Heart right ventricle (tissue), 16 donors: ENCODE data around the gene MTCL1. TPM values are rescaled to one million over a fixed set of nuclear protein-coding genes. Genes with fewer than 3 reads are reported as not detected.

Experiments
- ATAC-seq, 8 donors: fragments of 200-7000 bp; cut with Tn5 transposase; one replicate each; pipeline ENCODE4 v1.9.1; 2020; ENCODE audit warnings: mild to moderate bottlenecking in 8 of 8, moderate library complexity in 8 of 8, moderate number of reproducible peaks in 1 of 8
- DNase-seq, 2 donors: peaks; one replicate each; pipeline ENCODE4 v3.0.0-alpha.2; 2020
- H3K27ac ChIP-seq, 10 donors: fragments of 200-600 bp; sonication (generic) in 2 of 10; one replicate each; pipeline versions ENCODE4 v1.5.0 to v1.8.0; 2020 to 2022; ENCODE audit warnings: mild to moderate bottlenecking in 3 of 10
- H3K27me3 ChIP-seq, 7 donors: fragments of 200-600 bp; one replicate each; pipeline ENCODE4 v1.8.0; 2021 to 2022; ENCODE audit warnings: mild to moderate bottlenecking in 2 of 7
- H3K36me3 ChIP-seq, 9 donors: fragments of 200-600 bp; sonication (generic) in 1 of 9; one replicate each; pipeline versions ENCODE4 v1.5.0 to v1.8.0; 2020 to 2022; ENCODE audit warnings: mild to moderate bottlenecking in 2 of 9
- H3K4me1 ChIP-seq, 9 donors: fragments of 200-600 bp; sonication (generic) in 1 of 9; one replicate each; pipeline versions ENCODE4 v1.5.0 to v1.8.0; 2020 to 2022; ENCODE audit warnings: mild to moderate bottlenecking in 4 of 9
- H3K4me3 ChIP-seq, 10 donors: fragments of 200-600 bp; sonication (generic) in 2 of 10; one replicate each; pipeline versions ENCODE4 v1.5.0 to v1.8.0; 2020 to 2022; ENCODE audit warnings: mild to moderate bottlenecking in 7 of 10, moderate library complexity in 2 of 10
- H3K9me3 ChIP-seq, 11 donors: fragments of 200-600 bp in 10 of 11; sonication (generic) in 2 of 11; one replicate each; pipeline versions ENCODE4 v1.5.0 to v1.8.0; 2013 to 2022; ENCODE audit warnings: mild to moderate bottlenecking in 2 of 11, control low read depth in 1 of 11, moderate library complexity in 1 of 11
- WGBS, 2 donors: extraction: QIAGEN DNeasy Blood & Tissue Kit; methylation state at CpG; one replicate each; pipeline ENCODE4 v1.1.7; 2013; ENCODE audit warnings: inconsistent platforms in 1 of 2; 5-methylcytosine and 5-hydroxymethylcytosine counted together
- intact Hi-C, 10 donors: fragments of 100-400 bp; cut with DNase I; formaldehyde crosslinking; loops; one replicate each; pipeline versions ENCODE4 v1.11.1 to v1.14.2; 2022
- polyA plus RNA-seq, 2 donors: library from polyadenylated mRNA; stranded (reverse); fragments of 200-250 nt; gene quantifications; one replicate each; pipeline ENCODE4 v1.2.3, GENCODE V29; 2013
- total RNA-seq, 10 donors: library from RNA; stranded (reverse); fragmentation: NEBNext Ultra II Directional in 3 of 10; extraction: Animal tissue kit (Norgen Biotek cat#: 25700) in 3 of 10; gene quantifications; one replicate each; pipeline versions ENCODE4 v1.2.1 to v1.2.4, GENCODE V29; 2021 to 2023
- TF ChIP-seq, protein P1 (sequence below), 9 donors: fragments of 200-600 bp; sonication (generic) in 2 of 9; IDR thresholded peaks; one replicate each; pipeline versions ENCODE4 v1.5.0 to v1.8.0; 2021 to 2022; ENCODE audit warnings: antibody characterized with exemption in 9 of 9, mild to moderate bottlenecking in 5 of 9, moderate library complexity in 1 of 9
- donor health status: Arrhythmogenic right ventricular cardiomyopathy.
- donor health status: ischemic (EF 13 %, LVEDD 7.1; RV severe dilation, severe dysfunction).
- donor health status: healthy with polysubstance abuse.
- donor health status: DM: no; HTN: yes; CAD: no.
- donor health status: DM: no; HTN: no; CAD: no.
- donor health status: ischemic (EF 25% LVEDD 6.9; RV normal size, moderate dysfunction).
- donor health status: ischemic (EF 25% LVEDD 5.7; RV mildly dilated, moderate dysfunction).
- donor health status: healthy.
- donor health status: DM: yes; HTN: yes; CAD: no.
- donor health status: Ischemic cardiomyopathy.
- donor health status: ischemic (EF 35%, LVEDD 5.7; RV mildly dilated, moderate dysfunction).
- donor health status: nonischemic (EF 11% LVEDD 7.7; RV severe dilation, severe dysfunction).
- donor health status: DM: yes; HTN: yes; CAD: no.
- donor health status: PGD.
- donor health status: ischemic (EF 29% LVEDD 5.4; RV normal size, mild dysfunction).
- donor health status: nonischemic (EF 23%, LVEDD 6.1; RV moderate dilation, normal function).

The MTCL1 gene
- total and polyA plus RNA-seq, 12 donors = 1.9 to 17.2 (median 8.8) TPM

DNA sequence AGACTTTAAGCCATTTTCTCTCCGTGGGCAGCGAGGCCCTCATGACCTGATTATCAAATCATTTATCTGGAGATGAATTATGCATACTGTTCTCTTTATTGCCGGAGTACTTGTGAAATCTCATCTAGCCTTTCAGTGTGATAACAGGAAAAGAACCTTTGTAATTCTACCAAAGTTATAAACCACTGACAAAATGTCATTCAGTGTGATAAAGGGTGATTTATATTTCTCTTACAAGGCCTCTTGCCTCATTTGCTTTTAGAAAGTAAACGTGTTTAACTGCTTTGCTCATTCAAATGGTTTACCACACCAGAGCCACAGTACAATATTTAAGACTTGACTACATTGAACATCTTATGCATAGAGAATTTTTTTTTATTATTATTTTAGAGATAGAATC lies 13.8 kb downstream of the MTCL1 start:
- WGBS, 2 donors = 87 to 90% methylated on average over 4 of the region's 4 CpGs
- TF ChIP-seq, protein P1, sequence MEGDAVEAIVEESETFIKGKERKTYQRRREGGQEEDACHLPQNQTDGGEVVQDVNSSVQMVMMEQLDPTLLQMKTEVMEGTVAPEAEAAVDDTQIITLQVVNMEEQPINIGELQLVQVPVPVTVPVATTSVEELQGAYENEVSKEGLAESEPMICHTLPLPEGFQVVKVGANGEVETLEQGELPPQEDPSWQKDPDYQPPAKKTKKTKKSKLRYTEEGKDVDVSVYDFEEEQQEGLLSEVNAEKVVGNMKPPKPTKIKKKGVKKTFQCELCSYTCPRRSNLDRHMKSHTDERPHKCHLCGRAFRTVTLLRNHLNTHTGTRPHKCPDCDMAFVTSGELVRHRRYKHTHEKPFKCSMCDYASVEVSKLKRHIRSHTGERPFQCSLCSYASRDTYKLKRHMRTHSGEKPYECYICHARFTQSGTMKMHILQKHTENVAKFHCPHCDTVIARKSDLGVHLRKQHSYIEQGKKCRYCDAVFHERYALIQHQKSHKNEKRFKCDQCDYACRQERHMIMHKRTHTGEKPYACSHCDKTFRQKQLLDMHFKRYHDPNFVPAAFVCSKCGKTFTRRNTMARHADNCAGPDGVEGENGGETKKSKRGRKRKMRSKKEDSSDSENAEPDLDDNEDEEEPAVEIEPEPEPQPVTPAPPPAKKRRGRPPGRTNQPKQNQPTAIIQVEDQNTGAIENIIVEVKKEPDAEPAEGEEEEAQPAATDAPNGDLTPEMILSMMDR (IDR thresholded peaks at IDR 0.05) = no peak
- DNase-seq (no peak), ATAC-seq (no peak)
- H3K4me1 ChIP-seq = no peaks in the 10 kb centered on the region
- no peak overlapping the region for H3K27ac ChIP-seq
- peaks cover 0 to 23% (median 0%) of the 10 kb centered on the region in 9 donors for H3K36me3 ChIP-seq
- intact Hi-C loops = no loop called here
- no peak overlapping the region for H3K4me3 ChIP-seq
- H3K9me3 ChIP-seq = no peaks in the 10 kb centered on the region
- no peaks in the 10 kb centered on the region for H3K27me3 ChIP-seq

DNA sequence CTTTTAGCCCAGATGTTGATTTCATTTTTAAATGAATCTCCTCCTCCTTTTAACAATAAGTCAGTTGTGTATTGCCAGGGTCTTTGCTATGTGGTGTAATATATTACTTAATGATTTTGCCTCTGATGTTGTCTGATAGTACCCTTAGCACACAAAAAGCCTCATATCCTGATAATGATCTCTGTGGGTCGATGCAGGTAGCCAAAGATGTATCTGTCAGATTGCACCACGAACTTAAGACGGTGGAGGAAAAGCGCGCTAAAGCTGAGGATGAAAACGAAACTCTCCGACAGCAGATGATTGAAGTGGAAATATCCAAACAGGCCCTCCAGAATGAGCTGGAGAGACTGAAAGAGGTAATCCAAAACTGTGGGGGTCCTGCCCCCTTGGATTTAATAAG lies 14.8 kb downstream of the MTCL1 start:
- no peak overlapping the region for H3K27ac ChIP-seq
- WGBS, 2 donors = 94 to 96% methylated on average over 7 of the region's 7 CpGs
- TF ChIP-seq, protein P1 (IDR thresholded peaks at IDR 0.05) = no peak
- ATAC-seq (no peak), DNase-seq (no peak)
- intact Hi-C loops = no loop called here
- H3K4me1 ChIP-seq = no peaks in the 10 kb centered on the region
- H3K4me3 ChIP-seq = no peak overlapping the region
- no peaks in the 10 kb centered on the region for H3K9me3 ChIP-seq
- H3K27me3 ChIP-seq = no peaks in the 10 kb centered on the region
- peaks cover 0 to 23% (median 0%) of the 10 kb centered on the region in 9 donors for H3K36me3 ChIP-seq

DNA sequence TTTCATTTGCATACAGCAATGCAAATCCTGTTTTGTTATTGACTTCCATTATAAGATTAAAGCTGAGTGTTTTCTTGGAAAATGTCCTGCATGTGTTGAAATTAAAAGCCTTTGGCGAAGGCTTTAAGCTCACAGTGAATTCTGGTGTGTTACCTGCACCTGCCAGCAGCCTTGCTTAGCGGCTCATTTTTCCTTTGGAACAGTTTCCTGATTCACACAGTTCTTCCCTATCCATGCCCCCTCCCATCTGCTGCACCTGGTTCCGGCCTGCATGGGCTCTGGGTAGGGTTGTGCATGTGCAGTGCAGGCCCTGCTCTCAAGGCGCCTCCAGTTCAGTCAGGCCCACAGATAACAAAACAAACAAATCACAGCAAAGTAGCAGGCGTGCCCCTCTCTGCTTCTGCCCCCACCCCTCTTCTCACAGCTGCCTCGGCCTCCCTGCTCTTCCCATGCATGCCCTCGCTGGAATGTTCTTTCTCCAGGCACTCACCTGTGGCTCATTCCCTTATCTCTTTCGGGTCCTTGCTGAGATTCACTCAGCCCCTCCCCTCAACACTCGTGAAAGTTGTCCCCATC lies 15.8 kb downstream of the MTCL1 start:
- TF ChIP-seq, protein P1 (IDR thresholded peaks at IDR 0.05) = no peak
- no peaks in the 10 kb centered on the region for H3K27me3 ChIP-seq
- intact Hi-C loops = no loop called here
- ATAC-seq (no peak), DNase-seq (no peak)
- peaks cover 0 to 23% (median 0%) of the 10 kb centered on the region in 9 donors for H3K36me3 ChIP-seq
- H3K27ac ChIP-seq = no peak overlapping the region
- 84 to 88% methylated on average over 9 of the region's 9 CpGs for WGBS, 2 donors
- H3K4me1 ChIP-seq = no peaks in the 10 kb centered on the region
- no peak overlapping the region for H3K4me3 ChIP-seq
- H3K9me3 ChIP-seq = no peaks in the 10 kb centered on the region

DNA sequence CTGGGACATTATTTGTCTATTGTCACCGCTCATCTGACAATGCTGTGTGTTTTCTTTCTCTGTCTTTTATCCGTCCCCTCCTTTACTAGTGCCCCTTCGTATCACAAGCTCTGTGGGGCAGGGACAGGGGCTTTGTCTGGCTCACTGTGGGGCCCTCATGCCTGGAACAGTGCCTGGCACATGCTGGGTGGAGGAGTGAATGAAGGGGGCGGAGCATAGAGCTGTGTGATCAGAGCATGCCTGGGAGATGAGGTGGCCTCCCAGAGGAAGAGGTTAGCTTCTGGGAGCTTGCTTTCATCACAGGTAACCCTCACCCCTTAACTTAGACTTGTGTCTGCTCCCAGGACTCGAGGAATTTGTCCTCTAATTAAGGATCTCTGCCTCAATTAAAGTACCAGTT lies 16.4 kb downstream of the MTCL1 start:
- peaks cover 0 to 1% (median 0%) of the 10 kb centered on the region in 11 donors for H3K9me3 ChIP-seq
- WGBS, 2 donors = 73 to 92% methylated on average over 5 of the region's 5 CpGs
- ATAC-seq (no peak), DNase-seq (no peak)
- no peaks in the 10 kb centered on the region for H3K27me3 ChIP-seq
- H3K27ac ChIP-seq = no peak overlapping the region
- no peak overlapping the region for H3K4me3 ChIP-seq
- H3K36me3 ChIP-seq = peaks cover 0 to 23% (median 0%) of the 10 kb centered on the region in 9 donors
- H3K4me1 ChIP-seq = no peaks in the 10 kb centered on the region
- TF ChIP-seq, protein P1 (IDR thresholded peaks at IDR 0.05) = no peak
- intact Hi-C loops = no loop called here
